GM23248 (cell line): ENCODE data around the gene TRABD.

Source experiments
- EZH2 ChIP-seq: fragments of 200-600 bp; sonication (generic); IDR thresholded peaks from 2 replicates; pipeline ENCODE4 v1.6.1; 2018; ENCODE audit warnings: antibody characterized with exemption, mild to moderate bottlenecking; ENCODE audit not compliant: insufficient read depth, poor library complexity, severe bottlenecking
- EZH2phosphoT487 ChIP-seq: fragments of 200-600 bp; sonication (generic); IDR thresholded peaks from 2 replicates; pipeline ENCODE4 v1.6.1; 2018; ENCODE audit warnings: antibody characterized with exemption, moderate library complexity, mild to moderate bottlenecking, low read depth; ENCODE audit not compliant: insufficient read depth

DNA sequence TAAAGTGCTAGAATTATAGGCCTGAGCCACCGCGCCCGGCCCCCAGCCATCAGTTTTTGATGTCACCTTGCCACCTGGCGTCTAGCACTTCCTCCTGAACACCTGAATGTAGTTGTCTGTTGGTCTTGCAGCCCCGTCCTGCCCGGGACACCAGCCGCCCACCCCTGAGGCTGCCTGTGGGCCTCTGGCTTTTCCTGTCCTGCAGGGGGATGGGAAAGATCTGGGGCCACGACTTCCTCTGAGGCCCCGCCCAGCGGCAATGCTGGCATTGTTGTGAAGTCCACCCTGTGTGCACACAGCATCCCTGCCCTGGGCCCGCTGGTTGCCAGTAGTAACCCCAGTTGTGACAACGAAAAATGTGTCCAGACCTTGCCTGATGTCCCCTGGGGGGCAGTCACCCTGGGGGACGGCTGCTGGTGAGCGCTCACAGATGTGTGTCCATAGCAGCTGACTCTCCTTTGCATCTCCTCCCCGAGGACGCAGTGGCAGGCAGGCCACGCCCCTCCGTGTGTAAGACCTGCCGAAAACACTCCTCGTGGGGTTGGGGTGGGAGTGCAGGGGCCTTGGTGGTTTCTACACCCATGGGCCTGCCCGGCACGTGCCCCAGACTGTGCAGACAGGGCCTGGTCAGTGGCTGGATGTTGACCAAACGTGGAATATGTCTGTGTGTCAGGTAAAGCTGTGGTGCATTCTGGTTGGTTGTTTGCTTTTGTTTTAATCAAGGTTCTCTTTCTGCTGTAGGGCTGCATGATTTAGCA lies 21.8 kb downstream of the TRABD start:
- no peak for TF ChIP-seq EZH2
- TF ChIP-seq EZH2phosphoT487, result no peak
